Measurements from ENCODE around the gene DDB1.

Gene DDB1

DNA sequence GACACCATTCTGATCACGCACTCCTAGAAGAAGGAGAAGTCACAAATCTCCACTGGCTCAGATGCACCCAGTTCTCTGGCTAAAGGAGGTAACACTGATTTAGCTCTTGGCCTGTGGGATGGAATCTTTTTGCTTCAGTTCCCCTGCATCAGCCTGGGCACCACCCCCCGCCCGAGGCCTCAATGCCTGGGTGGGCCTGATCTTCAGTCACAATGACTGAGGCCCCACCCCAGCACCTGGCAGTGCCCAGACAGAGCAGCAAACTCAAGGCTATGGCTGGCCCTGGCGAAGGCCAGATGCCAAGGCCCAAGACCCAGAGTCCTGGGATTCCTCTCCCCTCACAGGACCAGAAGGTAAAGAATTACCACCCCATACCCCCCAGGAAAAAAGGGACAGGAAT is 23.8 kb upstream of the DDB1 start:
- no peak overlapping the region for H3K4me3 ChIP-seq (ENCODE audit: low read length)
- DNase-seq (ENCODE audit: low read depth) = no peak
- no peak for TF ChIP-seq CTCF (conservative IDR thresholded peaks at IDR 0.05; ENCODE audit: low read length)

- no peak overlapping the region for H3K4me3 ChIP-seq (ENCODE audit: low read length)
- TF ChIP-seq CTCF (conservative IDR thresholded peaks at IDR 0.05; ENCODE audit: low read length) = no peak
- no peak for DNase-seq (ENCODE audit: low read depth)
Observed at GRCh38 chr11:61354208-61354607, 21.3 kb upstream of the DDB1 start.

- DNase-seq (ENCODE audit: low read depth) = no peak
- no peak for TF ChIP-seq CTCF (conservative IDR thresholded peaks at IDR 0.05; ENCODE audit: low read length)
- H3K4me3 ChIP-seq (ENCODE audit: low read length) = no peak overlapping the region
Observed at GRCh38 chr11:61353131-61354067, 20.5 kb upstream of the DDB1 start.

- no peak overlapping the region for H3K4me3 ChIP-seq (ENCODE audit: low read length)
- no peak for DNase-seq (ENCODE audit: low read depth)
- no peak for TF ChIP-seq CTCF (conservative IDR thresholded peaks at IDR 0.05; ENCODE audit: low read length)
Observed at GRCh38 chr11:61352038-61352437, 19.1 kb upstream of the DDB1 start.

DNA sequence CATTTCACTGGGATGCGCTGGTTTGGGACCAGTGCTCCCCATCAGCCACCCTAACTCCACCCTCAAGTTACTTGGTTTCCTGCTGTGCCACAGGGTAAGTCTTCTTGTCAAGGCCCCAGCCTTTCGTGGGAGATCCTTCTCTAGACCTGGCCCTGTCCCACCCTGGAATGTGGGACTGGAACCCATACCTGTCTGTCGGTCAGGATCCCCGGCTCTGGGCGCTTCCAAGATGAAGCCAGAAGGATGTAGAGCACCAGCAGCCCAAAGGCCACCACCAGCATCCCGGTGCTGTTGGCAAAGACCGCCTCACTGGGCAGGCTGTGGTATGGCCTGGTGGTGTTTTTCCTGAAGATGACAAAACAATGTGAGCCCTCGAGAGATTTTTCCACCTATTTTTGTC is 17.9 kb upstream of the DDB1 start:
- no peak for TF ChIP-seq CTCF (conservative IDR thresholded peaks at IDR 0.05; ENCODE audit: low read length)
- no peak for DNase-seq (ENCODE audit: low read depth)

DNA sequence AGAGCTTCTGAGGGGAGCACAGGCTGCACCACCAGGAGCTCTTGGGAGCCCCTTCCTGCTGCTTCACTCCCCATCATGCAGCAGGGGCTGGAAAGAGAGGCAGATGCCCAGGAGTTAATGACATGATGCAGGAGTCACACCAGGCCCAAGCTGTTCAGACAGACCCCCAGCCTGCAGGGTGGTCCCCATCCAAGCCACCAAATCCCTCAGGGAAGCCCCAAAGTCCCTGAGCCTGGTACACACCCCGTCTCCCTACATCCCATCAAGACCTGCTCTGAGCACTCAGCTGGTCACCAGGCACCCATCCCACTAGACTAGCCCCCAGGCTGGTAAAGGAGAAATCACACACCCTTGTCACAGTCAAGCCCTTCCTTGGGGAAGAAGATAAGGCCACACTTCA is 17.4 kb upstream of the DDB1 start:
- no peak overlapping the region for H3K4me3 ChIP-seq (ENCODE audit: low read length)
- TF ChIP-seq CTCF (conservative IDR thresholded peaks at IDR 0.05; ENCODE audit: low read length) = no peak
- no peak for DNase-seq (ENCODE audit: low read depth)

More for the DNA sequence above, 17.9 kb upstream of the DDB1 start:
- no peak overlapping the region for H3K4me3 ChIP-seq (ENCODE audit: low read length)

- no peak for TF ChIP-seq CTCF (conservative IDR thresholded peaks at IDR 0.05; ENCODE audit: low read length)
- no peak for DNase-seq (ENCODE audit: low read depth)
- no peak overlapping the region for H3K4me3 ChIP-seq (ENCODE audit: low read length)
Observed at GRCh38 chr11:61349916-61350315, 17.0 kb upstream of the DDB1 start.

All from AG10803 (cell line).